Upper lobe of left lung (tissue), 6 donors: ENCODE measurements around the gene ARL6. TPM values are rescaled to one million over a fixed set of nuclear protein-coding genes. Genes with fewer than 3 reads are reported as not detected.

ENCODE experiments used
- ATAC-seq, 2 donors: fragments of 200-7000 bp; cut with Tn5 transposase; one replicate each; pipeline ENCODE4 v1.9.1; 2022; ENCODE audit warnings: mild to moderate bottlenecking in 2 of 2, moderate library complexity in 2 of 2; ENCODE audit not compliant: low FRiP score in 2 of 2
- DNase-seq, 2 donors: peaks; one replicate each; pipeline ENCODE4 v3.0.0-alpha.2; 2019 to 2020
- H3K27ac ChIP-seq, 4 donors: fragments of 200-600 bp; sonication (generic); one replicate each; pipeline ENCODE4 v1.5.1; 2016 to 2019
- H3K27me3 ChIP-seq, 4 donors: fragments of 200-600 bp; sonication (generic); one replicate each; pipeline ENCODE4 v1.5.1; 2017 to 2019
- H3K36me3 ChIP-seq, 4 donors: fragments of 200-600 bp; sonication (generic); one replicate each; pipeline ENCODE4 v1.5.1; 2016 to 2019
- H3K4me1 ChIP-seq, 4 donors: fragments of 200-600 bp; sonication (generic); one replicate each; pipeline ENCODE4 v1.5.1; 2018 to 2019
- H3K4me3 ChIP-seq, 4 donors: fragments of 200-600 bp; sonication (generic); one replicate each; pipeline ENCODE4 v1.5.1; 2017 to 2019; ENCODE audit warnings: mild to moderate bottlenecking in 2 of 4, moderate library complexity in 1 of 4
- H3K9me3 ChIP-seq, 4 donors: fragments of 200-600 bp; sonication (generic); one replicate each; pipeline ENCODE4 v1.5.1; 2018 to 2019
- EP300 ChIP-seq, 4 donors: sonication (generic); formaldehyde crosslinking; IDR thresholded peaks; one replicate each; pipeline ENCODE4 v1.5.1; 2017; ENCODE audit warnings: antibody characterized with exemption in 4 of 4, control low read depth in 2 of 4
- POLR2A ChIP-seq, 4 donors: fragments of 450-650 bp; IDR thresholded peaks; one replicate each; pipeline ENCODE4 v1.5.1; 2016 to 2017; ENCODE audit warnings: antibody characterized with exemption in 4 of 4, mild to moderate bottlenecking in 2 of 4
- POLR2AphosphoS5 ChIP-seq, 2 donors: sonication (generic); formaldehyde crosslinking; IDR thresholded peaks; one replicate each; pipeline ENCODE4 v1.5.1; 2017; ENCODE audit warnings: antibody characterized with exemption in 2 of 2
- WGBS, 2 donors: methylation state at CpG; one replicate each; pipeline ENCODE4 v1.1.5; 2017 to 2018; 5-methylcytosine and 5-hydroxymethylcytosine counted together
- total RNA-seq, 6 donors: library from RNA; depleted of rRNA in 4 of 6; stranded (reverse); fragments of >200 nt in 4 of 6; gene quantifications; one replicate each; pipeline versions ENCODE4 v1.1.0 to v1.2.1, GENCODE V29; 2016 to 2021
- TF ChIP-seq, protein P1 (sequence below), 6 experiments: fragments of 450-650 bp in 4 of 6; fragments of 200-600 bp in 2 of 6; sonication (generic) in 2 of 6; IDR thresholded peaks; one replicate each; pipeline ENCODE4 v1.5.1; 2016 to 2019; ENCODE audit warnings: antibody characterized with exemption in 6 of 6
- donor health status: DM: no; HTN: no; CAD: no; lungs with moderate emphysema.
- donor health status: DM: no; HTN: yes; CAD: no; lungs with severe emphysema.

Gene ARL6, protein sequence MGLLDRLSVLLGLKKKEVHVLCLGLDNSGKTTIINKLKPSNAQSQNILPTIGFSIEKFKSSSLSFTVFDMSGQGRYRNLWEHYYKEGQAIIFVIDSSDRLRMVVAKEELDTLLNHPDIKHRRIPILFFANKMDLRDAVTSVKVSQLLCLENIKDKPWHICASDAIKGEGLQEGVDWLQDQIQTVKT
- 10 to 100 TPM in 3 of 6 donors, 1 to 10 TPM in 3; 4.0 to 12.6 (median 9.1) TPM for total RNA-seq

DNA sequence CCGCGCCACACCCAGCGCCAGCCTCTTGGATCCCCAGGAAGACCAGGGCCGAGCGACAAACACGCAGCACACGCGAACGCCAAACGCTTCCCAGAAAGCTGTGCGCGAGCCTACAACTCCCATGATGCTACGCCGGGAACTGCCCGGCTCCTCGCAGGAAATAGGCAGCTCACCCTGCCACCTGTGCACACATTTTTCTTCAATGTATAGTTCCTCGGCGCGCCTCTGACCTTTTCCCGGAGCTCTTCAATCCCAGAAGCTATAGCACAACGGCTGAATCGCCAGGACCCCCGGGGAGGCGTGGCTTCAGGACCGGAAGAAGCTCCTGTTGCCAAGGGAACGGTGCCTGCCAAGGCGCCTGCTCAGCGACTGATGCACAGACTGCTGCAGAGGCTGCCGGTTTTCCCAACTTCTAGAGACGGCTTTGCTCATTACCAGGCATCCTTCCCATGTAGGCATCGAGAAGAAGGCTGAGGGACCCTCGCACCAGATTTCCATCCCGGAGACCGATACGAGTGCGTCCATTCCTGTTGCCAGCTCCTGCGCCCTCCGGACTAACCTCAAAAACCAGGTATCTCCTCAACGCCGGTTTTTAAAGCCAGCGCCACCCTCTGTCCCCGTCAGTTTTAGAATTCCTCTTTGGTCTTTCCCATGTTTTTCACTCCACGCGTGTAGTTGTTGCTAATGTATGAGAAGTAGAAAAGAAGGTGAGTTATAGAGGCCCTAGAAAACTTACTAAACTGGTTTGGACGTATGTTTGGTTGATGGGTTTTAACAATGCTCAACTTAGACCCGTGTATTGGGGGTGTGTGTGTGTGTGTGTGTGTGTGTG is at the start of gene ARL6:
Gene ARL6 (plus strand): TSS at position 352 of the 832 bp plus-strand sequence. CDS start 3,350 bp downstream, outside the sequence.
- no peaks in the 10 kb centered on the region for H3K9me3 ChIP-seq
- peak; percentile 94 to 98 for ATAC-seq
- DNase-seq, result peak; percentile 86 to 89
- peak within 1 kb of the TSS; percentile 56 to 88 (median 78) for H3K4me3 ChIP-seq
- peak within 1 kb of the TSS; percentile 42 to 79 (median 76) for H3K27ac ChIP-seq
- peaks cover 8 to 21% (median 14%) of the 10 kb centered on the region in 4 donors for H3K4me1 ChIP-seq
- no peaks in the 10 kb centered on the region for H3K27me3 ChIP-seq
- WGBS, 2 donors, result 0% methylated on average over 28 to 45 of the region's 46 CpGs
- H3K36me3 ChIP-seq, result peaks cover 0 to 9% (median 0%) of the 10 kb centered on the region in 4 donors
- TF ChIP-seq, protein P1, sequence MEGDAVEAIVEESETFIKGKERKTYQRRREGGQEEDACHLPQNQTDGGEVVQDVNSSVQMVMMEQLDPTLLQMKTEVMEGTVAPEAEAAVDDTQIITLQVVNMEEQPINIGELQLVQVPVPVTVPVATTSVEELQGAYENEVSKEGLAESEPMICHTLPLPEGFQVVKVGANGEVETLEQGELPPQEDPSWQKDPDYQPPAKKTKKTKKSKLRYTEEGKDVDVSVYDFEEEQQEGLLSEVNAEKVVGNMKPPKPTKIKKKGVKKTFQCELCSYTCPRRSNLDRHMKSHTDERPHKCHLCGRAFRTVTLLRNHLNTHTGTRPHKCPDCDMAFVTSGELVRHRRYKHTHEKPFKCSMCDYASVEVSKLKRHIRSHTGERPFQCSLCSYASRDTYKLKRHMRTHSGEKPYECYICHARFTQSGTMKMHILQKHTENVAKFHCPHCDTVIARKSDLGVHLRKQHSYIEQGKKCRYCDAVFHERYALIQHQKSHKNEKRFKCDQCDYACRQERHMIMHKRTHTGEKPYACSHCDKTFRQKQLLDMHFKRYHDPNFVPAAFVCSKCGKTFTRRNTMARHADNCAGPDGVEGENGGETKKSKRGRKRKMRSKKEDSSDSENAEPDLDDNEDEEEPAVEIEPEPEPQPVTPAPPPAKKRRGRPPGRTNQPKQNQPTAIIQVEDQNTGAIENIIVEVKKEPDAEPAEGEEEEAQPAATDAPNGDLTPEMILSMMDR (IDR thresholded peaks at IDR 0.05), result no peak
- TF ChIP-seq POLR2A (IDR thresholded peaks at IDR 0.05), result peak in 2 of 4 donors; percentile 32 to 48
- TF ChIP-seq POLR2AphosphoS5 (IDR thresholded peaks at IDR 0.05), result peak in 1 of 2 donors; percentile 60
- no peak for TF ChIP-seq EP300 (IDR thresholded peaks at IDR 0.05)

DNA sequence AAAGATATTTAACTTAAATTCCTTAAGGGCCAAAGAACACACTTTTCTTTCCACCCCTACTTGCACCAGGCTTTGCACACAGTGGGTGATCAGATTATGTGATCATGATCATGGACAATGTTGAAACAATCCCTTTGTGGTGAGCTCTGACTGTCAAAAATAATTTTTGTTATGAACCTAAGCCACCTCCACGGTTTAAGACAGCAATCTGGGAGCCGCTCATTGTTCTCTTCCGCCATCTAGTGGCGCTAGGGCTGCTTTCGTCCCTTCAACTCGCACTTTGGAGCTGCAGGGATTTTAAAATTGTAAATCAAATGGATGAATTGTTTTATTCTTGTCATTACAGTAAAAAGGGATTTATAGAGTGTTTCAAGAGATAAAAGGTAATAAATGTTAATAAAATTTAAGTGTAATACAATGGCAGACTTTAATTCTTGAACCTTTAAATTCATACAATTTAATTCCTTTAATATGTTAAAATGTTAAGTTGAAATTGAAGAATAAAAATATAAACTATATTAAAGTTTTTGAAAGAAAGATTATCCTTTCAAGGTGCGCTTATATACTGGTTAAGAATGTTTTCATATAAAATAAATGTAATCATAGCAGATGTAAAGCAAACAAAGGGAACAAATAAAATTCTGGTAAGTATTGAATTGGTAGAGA is 45.3 kb upstream of the ARL6 start:
- Histone ChIP-seq H3K9me3 (no peaks in the 10 kb centered on the region), H3K4me3 (peak overlapping the region in 2 of 4 donors; percentile 20 to 22), H3K27ac (no peak overlapping the region), H3K4me1 (no peaks in the 10 kb centered on the region), H3K36me3 (no peaks in the 10 kb centered on the region), H3K27me3 (no peaks in the 10 kb centered on the region)
- ATAC-seq (peak; percentile 73 to 90), DNase-seq (peak in 1 of 2 donors; percentile 48)
- WGBS, 2 donors, result 3 to 8% methylated on average over 7 of the region's 7 CpGs
- no peak for TF ChIP-seq EP300 (IDR thresholded peaks at IDR 0.05)
- no peak for TF ChIP-seq POLR2A (IDR thresholded peaks at IDR 0.05)
- TF ChIP-seq, protein P1 (IDR thresholded peaks at IDR 0.05), result peak in 4 of 6 experiments; percentile 60 to 76 (median 67)

DNA sequence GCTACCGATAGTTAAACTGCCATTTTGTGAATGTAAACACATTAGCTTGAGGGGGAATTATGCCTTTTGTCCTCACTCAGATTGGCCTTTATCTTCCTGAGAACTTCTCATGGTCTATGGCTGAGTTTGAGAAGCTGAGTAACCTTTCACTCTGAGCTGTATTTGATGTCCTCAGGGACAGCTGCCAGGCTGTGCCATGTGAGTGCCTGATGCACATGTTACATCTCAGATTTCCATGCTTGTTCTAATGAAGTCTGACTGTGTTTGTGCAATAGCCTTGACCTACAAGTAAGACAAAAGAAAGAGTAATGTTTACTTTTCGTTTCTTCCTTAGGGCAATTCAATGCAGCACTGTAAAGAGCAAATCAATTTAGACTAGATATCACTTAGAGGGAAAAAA is 44.1 kb upstream of the ARL6 start:
- Histone ChIP-seq H3K4me1 (no peaks in the 10 kb centered on the region), H3K27me3 (no peaks in the 10 kb centered on the region), H3K27ac (no peak overlapping the region), H3K36me3 (no peaks in the 10 kb centered on the region), H3K4me3 (no peak overlapping the region), H3K9me3 (no peaks in the 10 kb centered on the region)
- ATAC-seq (no peak), DNase-seq (no peak)
- WGBS, 2 donors, result 67 to 76% methylated on average over 2 of the region's 2 CpGs
- TF ChIP-seq EP300 (IDR thresholded peaks at IDR 0.05) (no peak), POLR2A (IDR thresholded peaks at IDR 0.05) (no peak), POLR2AphosphoS5 (IDR thresholded peaks at IDR 0.05) (no peak)
- TF ChIP-seq, protein P1 (IDR thresholded peaks at IDR 0.05), result no peak

DNA sequence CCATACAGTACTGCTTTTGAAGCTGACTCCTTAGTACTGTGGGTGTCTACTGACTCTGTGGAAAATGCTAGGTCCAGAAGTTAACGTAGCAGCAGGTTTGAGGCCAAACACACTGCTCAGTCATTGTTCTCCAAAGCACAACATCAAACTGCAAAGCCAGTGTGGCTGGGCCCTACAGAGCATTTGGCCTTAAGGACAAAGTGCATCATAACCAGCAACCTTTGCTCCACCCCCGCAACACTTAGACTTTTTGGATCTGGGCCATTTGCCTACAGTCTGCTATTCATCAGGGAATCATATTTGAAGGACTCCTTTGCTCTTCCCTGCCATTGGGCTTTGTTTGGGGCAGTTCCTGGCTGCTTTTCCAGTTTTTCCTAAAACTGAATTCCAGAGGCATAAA is 43.1 kb upstream of the ARL6 start:
- Histone ChIP-seq H3K27me3 (no peaks in the 10 kb centered on the region), H3K4me3 (no peak overlapping the region), H3K9me3 (no peaks in the 10 kb centered on the region), H3K4me1 (no peaks in the 10 kb centered on the region), H3K36me3 (no peaks in the 10 kb centered on the region), H3K27ac (no peak overlapping the region)
- WGBS, 2 donors, result 92 to 100% methylated on average over 2 of the region's 2 CpGs
- no peak for ATAC-seq
- no peak for DNase-seq
- TF ChIP-seq, protein P1 (IDR thresholded peaks at IDR 0.05), result no peak
- TF ChIP-seq POLR2A (IDR thresholded peaks at IDR 0.05) (no peak), POLR2AphosphoS5 (IDR thresholded peaks at IDR 0.05) (no peak), EP300 (IDR thresholded peaks at IDR 0.05) (no peak)
